OCI-LY1 (cell line): ENCODE measurements around the gene TNS3.

Experiments
- H2AFZ ChIP-seq: fragments of 200-600 bp; sonication (generic), shearing (Covaris generic); 2 replicates; pipeline ENCODE4 v1.6.0; 2014; ENCODE audit warnings: antibody characterized with exemption, mild to moderate bottlenecking, low read length
- H3F3A ChIP-seq: fragments of 200-600 bp; sonication (generic), shearing (Covaris generic); 2 replicates; pipeline ENCODE4 v1.6.0; 2014; ENCODE audit warnings: mild to moderate bottlenecking, antibody characterized with exemption, low read length, moderate library complexity; ENCODE audit not compliant: insufficient read depth
- H3K27ac ChIP-seq: fragments of 200-600 bp; sonication (generic); 2 replicates; pipeline ENCODE4 v1.5.1; 2014; ENCODE audit warnings: low read length, mixed run types, mild to moderate bottlenecking, low read depth; ENCODE audit not compliant: poor library complexity, severe bottlenecking
- H3K27me3 ChIP-seq: fragments of 200-600 bp; sonication (generic); 2 replicates; pipeline ENCODE4 v1.6.0; 2014; ENCODE audit warnings: antibody characterized with exemption, mild to moderate bottlenecking, low read length, moderate library complexity; ENCODE audit not compliant: insufficient read depth
- H3K36me3 ChIP-seq: fragments of 200-600 bp; sonication (generic); 2 replicates; pipeline ENCODE4 v1.6.1; 2014; ENCODE audit warnings: mild to moderate bottlenecking, antibody characterized with exemption, low read length, moderate library complexity, mixed read lengths; ENCODE audit not compliant: insufficient read depth
- H3K4me1 ChIP-seq: fragments of 200-600 bp; sonication (generic); 2 replicates; pipeline ENCODE4 v1.5.1; 2014; ENCODE audit warnings: mild to moderate bottlenecking, low read length, moderate library complexity; ENCODE audit not compliant: insufficient read depth, severe bottlenecking
- H3K4me2 ChIP-seq: fragments of 200-600 bp; sonication (generic), shearing (Covaris generic); 2 replicates; pipeline ENCODE4 v1.6.1; 2014; ENCODE audit warnings: low read length
- H3K4me3 ChIP-seq: fragments of 200-600 bp; sonication (generic); 2 replicates; pipeline ENCODE4 v1.5.1; 2014; ENCODE audit warnings: low read length, low read depth, mild to moderate bottlenecking, mixed read lengths; ENCODE audit not compliant: poor library complexity, severe bottlenecking
- H3K79me2 ChIP-seq: fragments of 200-600 bp; shearing (Covaris generic); 2 replicates; pipeline ENCODE4 v1.6.1; 2016; ENCODE audit warnings: mixed run types, low read length, mixed read lengths; ENCODE audit not compliant: insufficient read depth
- H3K9ac ChIP-seq: fragments of 200-600 bp; sonication (generic), shearing (Covaris generic); 2 replicates; pipeline ENCODE4 v1.6.1; 2014; ENCODE audit warnings: mild to moderate bottlenecking, low read length, mixed read lengths
- H3K9me2 ChIP-seq: fragments of 200-600 bp; sonication (generic), shearing (Covaris generic); 2 replicates; pipeline ENCODE4 v1.6.1; 2014; ENCODE audit warnings: low read depth, mild to moderate bottlenecking, low read length, mixed read lengths
- H3K9me3 ChIP-seq: fragments of 200-600 bp; shearing (Covaris generic); 2 replicates; pipeline ENCODE4 v1.6.1; 2014; ENCODE audit warnings: low read length, mixed read lengths
- H4K20me1 ChIP-seq: fragments of 200-600 bp; sonication (generic), shearing (Covaris generic); 2 replicates; pipeline ENCODE4 v1.6.0; 2016; ENCODE audit warnings: mild to moderate bottlenecking, low read length; ENCODE audit not compliant: insufficient read depth
- EZH2 ChIP-seq: fragments of 200-600 bp; sonication (generic), shearing (Covaris generic); IDR thresholded peaks from 2 replicates; pipeline ENCODE4 v1.8.0; 2017; ENCODE audit warnings: borderline replicate concordance, mixed run types, mild to moderate bottlenecking, antibody characterized with exemption, low read length, moderate library complexity, mixed read lengths
- TF ChIP-seq, protein P1 (sequence below): fragments of 200-600 bp; sonication (generic), shearing (Covaris generic); IDR thresholded peaks from 2 replicates; pipeline ENCODE4 v1.5.1; 2017; ENCODE audit warnings: mild to moderate bottlenecking, antibody characterized with exemption, low read length, moderate library complexity, mixed read lengths

Gene TNS3

GRCh38 chr7:47508389-47509380 lies 73.2 kb downstream of the TNS3 start:
- H3K9me3 ChIP-seq = no peaks in the 10 kb centered on the region
- H3K27ac ChIP-seq = no peak overlapping the region
- TF ChIP-seq EZH2 = no peak
- TF ChIP-seq, protein P1, sequence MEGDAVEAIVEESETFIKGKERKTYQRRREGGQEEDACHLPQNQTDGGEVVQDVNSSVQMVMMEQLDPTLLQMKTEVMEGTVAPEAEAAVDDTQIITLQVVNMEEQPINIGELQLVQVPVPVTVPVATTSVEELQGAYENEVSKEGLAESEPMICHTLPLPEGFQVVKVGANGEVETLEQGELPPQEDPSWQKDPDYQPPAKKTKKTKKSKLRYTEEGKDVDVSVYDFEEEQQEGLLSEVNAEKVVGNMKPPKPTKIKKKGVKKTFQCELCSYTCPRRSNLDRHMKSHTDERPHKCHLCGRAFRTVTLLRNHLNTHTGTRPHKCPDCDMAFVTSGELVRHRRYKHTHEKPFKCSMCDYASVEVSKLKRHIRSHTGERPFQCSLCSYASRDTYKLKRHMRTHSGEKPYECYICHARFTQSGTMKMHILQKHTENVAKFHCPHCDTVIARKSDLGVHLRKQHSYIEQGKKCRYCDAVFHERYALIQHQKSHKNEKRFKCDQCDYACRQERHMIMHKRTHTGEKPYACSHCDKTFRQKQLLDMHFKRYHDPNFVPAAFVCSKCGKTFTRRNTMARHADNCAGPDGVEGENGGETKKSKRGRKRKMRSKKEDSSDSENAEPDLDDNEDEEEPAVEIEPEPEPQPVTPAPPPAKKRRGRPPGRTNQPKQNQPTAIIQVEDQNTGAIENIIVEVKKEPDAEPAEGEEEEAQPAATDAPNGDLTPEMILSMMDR = no peak
- no peak overlapping the region for H3K4me2 ChIP-seq
- H3K9me2 ChIP-seq = no peaks in the 10 kb centered on the region
- H4K20me1 ChIP-seq = no peaks in the 10 kb centered on the region
- H3K36me3 ChIP-seq = peaks cover 76% of the 10 kb centered on the region
- H3K27me3 ChIP-seq = no peaks in the 10 kb centered on the region
- H3K9ac ChIP-seq = no peak overlapping the region
- peaks cover 8% of the 10 kb centered on the region for H3K79me2 ChIP-seq
- H3K4me3 ChIP-seq = no peak overlapping the region
- H3K4me1 ChIP-seq = no peaks in the 10 kb centered on the region
- no peaks in the 10 kb centered on the region for H3F3A ChIP-seq
- H2AFZ ChIP-seq = no peak overlapping the region

DNA sequence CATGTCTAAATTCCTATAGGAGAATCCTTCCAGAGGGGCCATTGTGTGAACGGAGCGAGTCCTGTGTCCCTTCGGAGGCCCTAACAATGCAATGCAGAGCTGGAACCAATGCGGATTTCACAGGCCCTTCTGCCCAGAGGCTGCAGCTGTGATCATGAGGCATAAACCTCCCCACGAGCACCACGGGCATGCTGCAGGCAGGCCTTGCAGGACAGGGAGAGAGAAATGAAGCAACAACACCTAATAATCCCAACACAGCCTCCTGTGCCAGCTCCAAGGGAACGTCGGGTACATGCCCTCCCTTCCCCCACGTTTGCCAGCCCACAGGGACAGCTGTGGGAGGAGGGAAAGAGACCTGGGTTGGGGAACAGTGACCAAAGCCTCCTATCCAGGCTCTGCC lies 74.4 kb downstream of the TNS3 start:
- TF ChIP-seq, protein P1 = no peak
- no peak for TF ChIP-seq EZH2
- no peaks in the 10 kb centered on the region for H3K9me2 ChIP-seq
- no peaks in the 10 kb centered on the region for H3K9me3 ChIP-seq
- no peak overlapping the region for H3K4me3 ChIP-seq
- peaks cover 74% of the 10 kb centered on the region for H3K36me3 ChIP-seq
- H3K4me2 ChIP-seq = no peak overlapping the region
- no peak overlapping the region for H3K27ac ChIP-seq
- no peaks in the 10 kb centered on the region for H3F3A ChIP-seq
- no peak overlapping the region for H3K9ac ChIP-seq
- no peaks in the 10 kb centered on the region for H4K20me1 ChIP-seq
- H3K4me1 ChIP-seq = peaks cover 11% of the 10 kb centered on the region
- no peak overlapping the region for H2AFZ ChIP-seq
- no peaks in the 10 kb centered on the region for H3K27me3 ChIP-seq
- peaks cover 4% of the 10 kb centered on the region for H3K79me2 ChIP-seq

- Histone ChIP-seq H3K9me2 (no peaks in the 10 kb centered on the region), H2AFZ (no peak overlapping the region), H3K4me3 (no peak overlapping the region), H4K20me1 (no peaks in the 10 kb centered on the region), H3K79me2 (no peaks in the 10 kb centered on the region), H3F3A (no peaks in the 10 kb centered on the region), H3K27ac (no peak overlapping the region), H3K27me3 (no peaks in the 10 kb centered on the region), H3K9me3 (no peaks in the 10 kb centered on the region), H3K4me2 (no peak overlapping the region), H3K36me3 (peaks cover 67% of the 10 kb centered on the region), H3K4me1 (peaks cover 20% of the 10 kb centered on the region), H3K9ac (no peak overlapping the region)
- TF ChIP-seq, protein P1 = no peak
- no peak for TF ChIP-seq EZH2
Measured at GRCh38 chr7:47506382-47507339, 75.2 kb downstream of the TNS3 start.
